Measurements from ENCODE around the gene SLC2A10. TPM values are rescaled to one million over a fixed set of nuclear protein-coding genes. Genes with fewer than 3 reads are reported as not detected.

Gene SLC2A10
- total RNA-seq, 1 experiment from 2014 or later = 9.6 TPM

- Histone ChIP-seq H3K4me1 (ENCODE audit: insufficient read depth, low read length) (peaks cover 26% of the 10 kb centered on the region), H3K4me2 (ENCODE audit: low read length) (0 out of 2 replicates have a peak overlapping the region, but pooled peaks have one; percentile 57), H3K27me3 (ENCODE audit: low read length) (no peaks in the 10 kb centered on the region), H3K36me3 (ENCODE audit: low read depth, low read length) (no peaks in the 10 kb centered on the region), H3K27ac (ENCODE audit: low read length) (no peak overlapping the region), H3K9me2 (replicated peaks; ENCODE audit: low read length) (no peaks in the 10 kb centered on the region), H4K20me1 (ENCODE audit: low read length) (no peaks in the 10 kb centered on the region), H2AFZ (ENCODE audit: low read length) (no peak overlapping the region), H3K9ac (ENCODE audit: low read length) (no peak overlapping the region), H3K4me3 (ENCODE audit: low read length) (no peak overlapping the region), H3K79me2 (ENCODE audit: low read length) (peaks cover 10% of the 10 kb centered on the region), H3K9me3 (ENCODE audit: low read length) (no peaks in the 10 kb centered on the region), H3F3A (ENCODE audit: low read length, unreplicated experiment) (no peaks in the 10 kb centered on the region)
- ChIA-PET POLR2A (ENCODE audit: unreplicated experiment) (no interaction called here), CTCF (no interaction called here)
- no peak for ATAC-seq
- DNase-seq = no peak
- intact Hi-C loops (cut with micrococcal nuclease) = no loop called here
- no peak for TF ChIP-seq EZH2phosphoT487 (IDR thresholded peaks at IDR 0.05; ENCODE audit: borderline replicate concordance, low read length)
- no peak for TF ChIP-seq CTCF (conservative IDR thresholded peaks at IDR 0.05; ENCODE audit: low read depth, low read length)
- no peak for TF ChIP-seq EZH2 (IDR thresholded peaks at IDR 0.05; ENCODE audit: low read length, unreplicated experiment)
- BruUV-seq (replicated peaks) = no TSS peak
Measured at GRCh38 chr20:46713957-46714834, 4.7 kb downstream of the SLC2A10 start.

- Histone ChIP-seq H4K20me1 (ENCODE audit: low read length) (no peaks in the 10 kb centered on the region), H3K9me2 (replicated peaks; ENCODE audit: low read length) (no peaks in the 10 kb centered on the region), H3K9ac (ENCODE audit: low read length) (no peak overlapping the region), H3K27ac (ENCODE audit: low read length) (peak overlapping the region; percentile 22), H3K36me3 (ENCODE audit: low read depth, low read length) (no peaks in the 10 kb centered on the region), H3K27me3 (ENCODE audit: low read length) (no peaks in the 10 kb centered on the region), H3K4me3 (ENCODE audit: low read length) (peak overlapping the region; percentile 10; the same call in 1 of the 2 replicates), H3K79me2 (ENCODE audit: low read length) (peaks cover 3% of the 10 kb centered on the region), H3F3A (ENCODE audit: low read length, unreplicated experiment) (no peaks in the 10 kb centered on the region), H3K9me3 (ENCODE audit: low read length) (no peaks in the 10 kb centered on the region), H3K4me1 (ENCODE audit: insufficient read depth, low read length) (peaks cover 20% of the 10 kb centered on the region), H3K4me2 (ENCODE audit: low read length) (peak overlapping the region; percentile 57), H2AFZ (ENCODE audit: low read length) (peak overlapping the region; percentile 37)
- intact Hi-C loops (cut with micrococcal nuclease) = no loop called here
- ATAC-seq = peak; percentile 98
- BruUV-seq (replicated peaks) = no TSS peak
- POLR2A ChIA-PET (ENCODE audit: unreplicated experiment) = no interaction called here
- TF ChIP-seq CTCF (conservative IDR thresholded peaks at IDR 0.05; ENCODE audit: low read depth, low read length) (no peak; the same call in 1 of the 2 replicates), EZH2 (IDR thresholded peaks at IDR 0.05; ENCODE audit: low read length, unreplicated experiment) (no peak), EZH2phosphoT487 (IDR thresholded peaks at IDR 0.05; ENCODE audit: borderline replicate concordance, low read length) (no peak)
- peak; percentile 86 for DNase-seq
- CTCF ChIA-PET = no interaction called here
Measured at GRCh38 chr20:46715292-46715756, 5.9 kb downstream of the SLC2A10 start.
